ENCODE results near the gene BCL2. TPM values are rescaled to one million over a fixed set of nuclear protein-coding genes. Genes with fewer than 3 reads are reported as not detected.

BCL2 gene
- total RNA-seq, 4 donors from 2014 or later, result 16.1 to 61.1 (median 36.9) TPM

GRCh38 chr18:63112706-63113105, 206.9 kb downstream of the BCL2 start:
- intact Hi-C loops (cut with DNase I; ENCODE audit: low total_unique reads), result no loop called here
- H3K4me3 ChIP-seq, result no peak overlapping the region
- no peaks in the 10 kb centered on the region for H3K9me3 ChIP-seq
- H3K4me1 ChIP-seq, result no peaks in the 10 kb centered on the region
- no peaks in the 10 kb centered on the region for H3K27me3 ChIP-seq
- DNase-seq, result no peak
- H3K27ac ChIP-seq, result no peak overlapping the region
- TF ChIP-seq CTCF (IDR thresholded peaks at IDR 0.05) (no peak), POLR2A (IDR thresholded peaks at IDR 0.05) (no peak)
- H3K36me3 ChIP-seq, result no peaks in the 10 kb centered on the region

DNA sequence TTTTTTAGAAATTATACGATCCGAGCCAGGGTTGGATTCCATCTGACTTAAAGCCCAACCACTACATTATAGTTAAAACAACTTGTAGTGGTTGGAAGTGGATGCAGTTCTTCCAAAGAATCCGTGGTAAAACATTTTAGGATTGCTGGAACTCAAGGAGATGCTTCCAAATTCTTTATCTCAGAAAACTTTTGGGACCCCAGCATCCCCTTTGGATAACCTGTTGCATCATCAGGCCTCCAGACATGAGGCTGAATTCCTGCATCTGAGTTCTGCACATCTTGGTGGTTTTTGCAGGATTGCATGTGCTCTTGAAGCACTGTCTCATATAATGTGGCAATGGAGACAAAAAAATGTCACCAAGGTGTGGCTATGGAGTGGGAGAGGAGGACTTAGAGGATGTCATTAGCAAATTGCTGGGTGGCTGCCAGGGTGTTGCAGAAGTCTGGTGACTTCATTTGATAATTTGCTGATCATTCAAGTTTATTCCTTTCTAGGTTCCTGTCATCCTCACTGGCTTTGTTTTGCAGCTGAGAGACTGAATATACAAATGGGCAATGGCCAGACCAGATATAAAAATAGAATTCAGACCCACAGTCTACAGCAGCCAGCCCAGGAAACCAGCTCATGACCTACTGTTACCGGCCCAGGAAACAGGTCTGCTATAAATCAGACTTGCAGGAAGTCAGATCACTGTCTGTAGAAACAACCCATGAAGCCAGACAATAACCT, 207.7 kb downstream of the BCL2 start:
- DNase-seq, result no peak
- no peaks in the 10 kb centered on the region for H3K4me1 ChIP-seq
- H3K36me3 ChIP-seq, result no peaks in the 10 kb centered on the region
- intact Hi-C loops (cut with DNase I; ENCODE audit: low total_unique reads), result no loop called here
- no peaks in the 10 kb centered on the region for H3K9me3 ChIP-seq
- no peak overlapping the region for H3K27ac ChIP-seq
- no peak overlapping the region for H3K4me3 ChIP-seq
- no peak for TF ChIP-seq CTCF (IDR thresholded peaks at IDR 0.05)
- no peak for TF ChIP-seq POLR2A (IDR thresholded peaks at IDR 0.05)
- H3K27me3 ChIP-seq, result no peaks in the 10 kb centered on the region

DNA sequence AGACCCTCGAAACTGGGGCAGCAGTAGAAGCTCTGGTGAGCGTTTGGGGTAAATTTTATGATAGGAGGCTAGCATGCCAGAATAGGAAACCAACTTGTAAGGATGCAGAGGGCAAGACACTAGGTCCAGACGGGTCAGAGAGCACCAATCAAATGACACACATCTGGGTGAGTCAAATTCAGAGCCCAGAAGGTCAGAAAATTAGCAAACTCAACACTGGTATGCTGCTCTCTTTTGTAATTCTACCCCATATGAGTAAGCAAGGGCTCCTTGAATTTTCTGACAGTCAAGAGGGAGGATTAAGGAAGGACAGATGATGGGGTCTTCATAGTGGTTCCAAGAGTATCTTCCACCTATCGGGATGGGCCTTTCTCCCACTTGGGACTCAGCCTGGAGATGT, 209.8 kb downstream of the BCL2 start:
- Histone ChIP-seq H3K4me1 (no peaks in the 10 kb centered on the region), H3K27me3 (no peaks in the 10 kb centered on the region), H3K4me3 (no peak overlapping the region), H3K36me3 (no peaks in the 10 kb centered on the region), H3K9me3 (no peaks in the 10 kb centered on the region), H3K27ac (no peak overlapping the region)
- DNase-seq, result no peak
- no peak for TF ChIP-seq POLR2A (IDR thresholded peaks at IDR 0.05)
- no peak for TF ChIP-seq CTCF (IDR thresholded peaks at IDR 0.05)
- intact Hi-C loops (cut with DNase I; ENCODE audit: low total_unique reads), result no loop called here

- H3K27me3 ChIP-seq, result no peaks in the 10 kb centered on the region
- H3K4me1 ChIP-seq, result no peaks in the 10 kb centered on the region
- no peak overlapping the region for H3K4me3 ChIP-seq
- no peak for DNase-seq
- H3K36me3 ChIP-seq, result no peaks in the 10 kb centered on the region
- no peaks in the 10 kb centered on the region for H3K9me3 ChIP-seq
- H3K27ac ChIP-seq, result no peak overlapping the region
- TF ChIP-seq POLR2A (IDR thresholded peaks at IDR 0.05) (no peak), CTCF (IDR thresholded peaks at IDR 0.05) (no peak)
- intact Hi-C loops (cut with DNase I; ENCODE audit: low total_unique reads), result no loop called here
Measured at GRCh38 chr18:63109022-63109421, 210.5 kb downstream of the BCL2 start.

DNA sequence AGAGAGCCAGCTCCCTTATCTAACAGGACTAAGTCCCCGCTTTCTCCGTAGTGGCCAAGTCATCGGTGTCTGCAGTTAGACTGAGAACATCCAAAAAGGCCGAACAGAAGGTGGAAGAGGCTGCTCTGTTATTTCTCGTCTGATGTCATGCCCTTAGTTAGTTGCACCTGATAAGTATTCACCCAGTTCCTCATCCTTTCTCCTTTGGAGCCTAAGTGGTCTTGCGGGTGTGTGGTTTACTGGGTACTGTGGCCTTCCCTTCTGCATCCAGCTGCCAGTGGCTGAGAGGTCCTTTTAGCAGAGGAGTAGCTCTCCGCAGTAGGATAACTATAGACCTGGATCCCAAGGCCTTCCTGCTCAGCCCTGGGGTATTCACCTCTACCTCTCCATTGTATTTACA, 211.6 kb downstream of the BCL2 start:
- intact Hi-C loops (cut with DNase I; ENCODE audit: low total_unique reads), result no loop called here
- Histone ChIP-seq H3K27me3 (no peaks in the 10 kb centered on the region), H3K36me3 (no peaks in the 10 kb centered on the region), H3K4me1 (no peaks in the 10 kb centered on the region), H3K9me3 (no peaks in the 10 kb centered on the region), H3K27ac (no peak overlapping the region), H3K4me3 (no peak overlapping the region)
- no peak for DNase-seq
- TF ChIP-seq CTCF (IDR thresholded peaks at IDR 0.05) (no peak), POLR2A (IDR thresholded peaks at IDR 0.05) (no peak)
